HG02642 (cell line): ENCODE measurements around the gene ZDHHC3.
A peak's percentile ranks its signal among the peaks of the same experiment; 100 is the strongest.
"Not testable (repeated sequence)": the region's sequence is repeated elsewhere in the genome, so short reads cannot be mapped to it uniquely, and the experiment has no call there.

ENCODE experiments used
- ATAC-seq: cut with Tn5 transposase; IDR thresholded peaks from one replicate; pipeline ENCODE4 v1.9.1; 2021; ENCODE audit warnings: mild to moderate bottlenecking; ENCODE audit not compliant: unreplicated experiment, poor library complexity

ZDHHC3 gene

GRCh38 chr3:44968447-44968858, 7.5 kb downstream of the ZDHHC3 start:
- no peak for ATAC-seq

- ATAC-seq = no peak
Observed at GRCh38 chr3:44966795-44967278, 9.1 kb downstream of the ZDHHC3 start.

- ATAC-seq = no peak
Observed at GRCh38 chr3:44965165-44965564, 10.8 kb downstream of the ZDHHC3 start.

- no peak for ATAC-seq
Observed at GRCh38 chr3:44963571-44964325, 12.2 kb downstream of the ZDHHC3 start.

- no peak for ATAC-seq
Observed at GRCh38 chr3:44962621-44963393, 13.2 kb downstream of the ZDHHC3 start.

- no peak for ATAC-seq
Observed at GRCh38 chr3:44961888-44962287, 14.1 kb downstream of the ZDHHC3 start.

- no peak for ATAC-seq
Observed at GRCh38 chr3:44960387-44961026, 15.5 kb downstream of the ZDHHC3 start.

- no peak for ATAC-seq
Observed at GRCh38 chr3:44958386-44958785, 17.6 kb downstream of the ZDHHC3 start.

- no peak for ATAC-seq
Observed at GRCh38 chr3:44957986-44958385, 18.0 kb downstream of the ZDHHC3 start.

- no peak for ATAC-seq
Observed at GRCh38 chr3:44955917-44956316, 20.1 kb downstream of the ZDHHC3 start.

GRCh38 chr3:44954962-44955361, 21.0 kb downstream of the ZDHHC3 start:
- ATAC-seq = peak; percentile 66

- ATAC-seq = no peak
Observed at GRCh38 chr3:44954304-44954703, 21.7 kb downstream of the ZDHHC3 start.

- no peak for ATAC-seq
Observed at GRCh38 chr3:44952689-44953088, 23.3 kb downstream of the ZDHHC3 start.

GRCh38 chr3:44950275-44950734, 25.7 kb downstream of the ZDHHC3 start:
- no peak for ATAC-seq

- not testable (repeated sequence) for ATAC-seq
Observed at GRCh38 chr3:44949770-44950169, 26.2 kb downstream of the ZDHHC3 start.

GRCh38 chr3:44948239-44948638, 27.7 kb downstream of the ZDHHC3 start:
- ATAC-seq = no peak

GRCh38 chr3:44942202-44942921, 33.6 kb downstream of the ZDHHC3 start:
- ATAC-seq = no peak

GRCh38 chr3:44939581-44940036, 36.4 kb downstream of the ZDHHC3 start:
- no peak for ATAC-seq

GRCh38 chr3:44932986-44933944, 42.7 kb downstream of the ZDHHC3 start:
- ATAC-seq = no peak
